Mucosa of descending colon (tissue), 3 donors: ENCODE results near the gene CCDC136. TPM values are rescaled to one million over a fixed set of nuclear protein-coding genes. Genes with fewer than 3 reads are reported as not detected.

Experiments used
- ATAC-seq: fragments of 200-7000 bp; cut with Tn5 transposase; one replicate; pipeline ENCODE4 v1.9.1; 2020; ENCODE audit warnings: mild to moderate bottlenecking, moderate library complexity
- DNase-seq, 3 donors: peaks; one replicate each; pipeline ENCODE4 v3.0.0-alpha.2; 2020
- H3K36me3 ChIP-seq: fragments of 200-600 bp; one replicate; pipeline ENCODE4 v1.8.0; 2021; ENCODE audit warnings: low read depth, mild to moderate bottlenecking
- H3K4me1 ChIP-seq: fragments of 200-600 bp; one replicate; pipeline ENCODE4 v1.8.0; 2021; ENCODE audit warnings: low read depth, mild to moderate bottlenecking
- H3K4me3 ChIP-seq: fragments of 200-600 bp; one replicate; pipeline ENCODE4 v1.8.0; 2021; ENCODE audit warnings: mild to moderate bottlenecking
- H3K9me3 ChIP-seq: fragments of 200-600 bp; one replicate; pipeline ENCODE4 v1.8.0; 2021; ENCODE audit warnings: mild to moderate bottlenecking
- CTCF ChIP-seq: fragments of 200-600 bp; IDR thresholded peaks from one replicate; pipeline ENCODE4 v1.8.0; 2022; ENCODE audit warnings: antibody characterized with exemption, mild to moderate bottlenecking
- intact Hi-C, 2 donors: fragments of 100-400 bp; cut with DNase I in 1 of 2; cut with micrococcal nuclease in 1 of 2; formaldehyde crosslinking; loops; one replicate each; pipeline versions ENCODE4 v1.11.0 to v1.11.1; 2022; cut with DNase I, micrococcal nuclease
- total RNA-seq, 3 donors: library from RNA; stranded (reverse); fragmentation: NEBNext Ultra II Directional in 2 of 3; extraction: Animal tissue kit (Norgen Biotek cat#: 25700) in 2 of 3; gene quantifications; one replicate each; pipeline versions ENCODE4 v1.2.1 to v1.2.4, GENCODE V29; 2021 to 2023
- donor health status: DM: no; HTN: no; CAD: no; lungs with moderate emphysema.
- donor health status: DM: no; HTN: no; CAD: no.
- donor health status: DM: no; HTN: yes; CAD: no.

CCDC136 gene
- total RNA-seq, 3 donors from 2014 or later = 2.1 to 37.7 (median 4.1) TPM

GRCh38 chr7:128801667-128802418, 10.1 kb downstream of the CCDC136 start:
- ATAC-seq (no peak), DNase-seq (no peak)
- Histone ChIP-seq H3K9me3 (no peaks in the 10 kb centered on the region), H3K4me1 (no peaks in the 10 kb centered on the region), H3K36me3 (no peaks in the 10 kb centered on the region), H3K4me3 (no peak overlapping the region)
- TF ChIP-seq CTCF = no peak
- intact Hi-C loops = no loop called here

GRCh38 chr7:128804484-128804883, 12.7 kb downstream of the CCDC136 start:
- no peak for ATAC-seq
- H3K36me3 ChIP-seq = no peaks in the 10 kb centered on the region
- intact Hi-C loops = no loop called here

DNA sequence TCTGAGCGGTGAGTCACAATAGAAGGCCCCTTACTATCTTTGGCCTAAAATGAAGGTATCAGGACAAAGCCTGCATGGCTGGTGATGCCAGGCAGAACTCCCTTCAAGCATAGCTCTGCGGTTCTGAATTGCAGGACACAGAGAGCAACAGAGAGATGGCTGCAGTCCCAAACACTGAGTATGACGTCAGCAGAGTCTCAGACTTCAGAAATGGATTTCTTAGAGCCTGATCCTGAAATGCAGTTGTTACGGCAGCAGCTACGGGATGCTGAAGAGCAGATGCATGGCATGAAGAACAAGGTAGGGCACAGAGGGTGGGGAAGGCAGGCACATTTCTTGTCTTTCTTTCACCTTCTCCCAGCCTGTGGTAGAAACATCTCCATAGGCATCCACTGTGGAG, 13.5 kb downstream of the CCDC136 start:
- DNase-seq (no peak), ATAC-seq (no peak)
- no peak for TF ChIP-seq CTCF
- intact Hi-C loops = no loop called here
- Histone ChIP-seq H3K4me1 (no peaks in the 10 kb centered on the region), H3K36me3 (no peaks in the 10 kb centered on the region), H3K9me3 (no peaks in the 10 kb centered on the region), H3K4me3 (no peak overlapping the region)

More at GRCh38 chr7:128804484-128804883, 12.7 kb downstream of the CCDC136 start:
- H3K4me1 ChIP-seq = no peaks in the 10 kb centered on the region
- no peaks in the 10 kb centered on the region for H3K9me3 ChIP-seq
- no peak for TF ChIP-seq CTCF
- no peak overlapping the region for H3K4me3 ChIP-seq
- no peak for DNase-seq

DNA sequence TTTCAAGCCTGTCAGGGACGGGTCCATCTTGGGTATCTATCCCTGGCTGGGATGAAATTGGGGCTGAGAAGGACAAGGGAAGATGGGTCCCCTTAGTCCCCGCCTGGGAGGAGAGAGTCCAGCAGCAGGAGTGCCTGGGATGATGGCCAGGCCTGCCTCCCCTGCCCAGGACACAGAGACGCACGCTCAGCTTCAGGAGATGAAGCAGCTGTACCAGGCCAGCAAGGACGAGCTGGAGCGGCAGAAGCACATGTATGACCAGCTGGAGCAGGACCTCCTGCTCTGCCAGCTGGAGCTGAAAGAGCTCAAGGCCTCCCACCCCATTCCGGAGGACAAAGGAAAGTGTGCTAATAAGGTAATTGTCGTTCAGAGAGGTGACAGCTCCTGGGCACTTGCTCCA, 15.4 kb downstream of the CCDC136 start:
- DNase-seq (no peak), ATAC-seq (no peak)
- TF ChIP-seq CTCF = no peak
- intact Hi-C loops = no loop called here
- Histone ChIP-seq H3K36me3 (no peaks in the 10 kb centered on the region), H3K4me3 (no peak overlapping the region), H3K9me3 (no peaks in the 10 kb centered on the region), H3K4me1 (no peaks in the 10 kb centered on the region)

DNA sequence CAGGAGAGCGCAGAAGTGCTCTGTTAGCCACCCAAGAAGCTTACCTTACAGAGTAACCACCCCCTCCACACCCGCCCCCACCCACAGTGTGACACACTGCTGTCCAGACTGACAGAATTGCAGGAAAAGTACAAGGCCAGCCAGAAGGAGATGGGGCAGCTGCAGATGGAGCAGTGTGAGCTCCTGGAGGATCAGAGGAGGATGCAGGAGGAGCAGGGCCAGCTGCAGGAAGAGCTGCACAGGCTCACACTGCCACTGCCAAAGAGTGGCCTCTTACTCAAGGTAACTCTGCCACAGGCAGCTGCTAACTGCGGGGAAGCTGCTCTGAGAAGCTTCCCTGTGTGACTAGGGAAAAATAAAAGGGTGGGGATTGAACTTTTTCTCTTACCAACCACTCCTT, 17.6 kb downstream of the CCDC136 start:
- H3K36me3 ChIP-seq = no peaks in the 10 kb centered on the region
- DNase-seq (no peak), ATAC-seq (no peak)
- no peak for TF ChIP-seq CTCF
- H3K4me1 ChIP-seq = no peaks in the 10 kb centered on the region
- H3K4me3 ChIP-seq = no peak overlapping the region
- intact Hi-C loops = no loop called here
- no peaks in the 10 kb centered on the region for H3K9me3 ChIP-seq
